Vagina (tissue), 2 donors: ENCODE data around the gene KAZN. TPM values are rescaled to one million over a fixed set of nuclear protein-coding genes. Genes with fewer than 3 reads are reported as not detected.
A peak's percentile ranks its signal among the peaks of the same experiment; 100 is the strongest.

ENCODE experiments used
- DNase-seq, 2 donors: peaks; one replicate each; pipeline ENCODE4 v3.0.0-alpha.2; 2017; ENCODE audit errors: extremely low spot score in 2 of 2
- H3K27ac ChIP-seq: fragments of 200-600 bp; sonication (generic); one replicate; pipeline ENCODE4 v1.5.1; 2019
- H3K27me3 ChIP-seq: fragments of 200-600 bp; sonication (generic); one replicate; pipeline ENCODE4 v1.5.1; 2019
- H3K36me3 ChIP-seq, 2 donors: fragments of 200-600 bp; sonication (generic); one replicate each; pipeline ENCODE4 v1.5.1; 2017 to 2019
- H3K4me1 ChIP-seq: fragments of 200-600 bp; sonication (generic); one replicate; pipeline ENCODE4 v1.5.1; 2019
- H3K4me3 ChIP-seq, 2 donors: fragments of 200-600 bp; sonication (generic); 1 replicate in 1 of 2; 2 replicates in 1 of 2; pipeline ENCODE4 v1.5.1; 2016 to 2019
- H3K9me3 ChIP-seq: fragments of 200-600 bp; sonication (generic); one replicate; pipeline ENCODE4 v1.5.1; 2019
- POLR2A ChIP-seq, 2 donors: fragments of 450-650 bp; IDR thresholded peaks; one replicate each; pipeline ENCODE4 v1.6.1; 2017; ENCODE audit warnings: antibody characterized with exemption in 2 of 2, mild to moderate bottlenecking in 2 of 2, moderate library complexity in 2 of 2
- POLR2AphosphoS5 ChIP-seq, 2 donors: sonication (generic); formaldehyde crosslinking; IDR thresholded peaks; one replicate each; pipeline ENCODE4 v1.9.0; 2017; ENCODE audit warnings: antibody characterized with exemption in 2 of 2, mild to moderate bottlenecking in 2 of 2, low read depth in 1 of 2; ENCODE audit not compliant: insufficient read depth in 1 of 2
- intact Hi-C: fragments of 100-400 bp; cut with DNase I; formaldehyde crosslinking; loops from one replicate; pipeline ENCODE4 v1.15.1; 2023
- total RNA-seq: library from RNA; depleted of rRNA; stranded (reverse); fragments of >200 nt; gene quantifications from one replicate; pipeline ENCODE4 v1.2.3, GENCODE V29; 2016
- TF ChIP-seq, protein P1 (sequence below), 3 experiments: fragments of 450-650 bp in 2 of 3; fragments of 200-600 bp in 1 of 3; sonication (generic) in 1 of 3; IDR thresholded peaks; one replicate each; pipeline ENCODE4 v1.5.1; 2017 to 2019; ENCODE audit warnings: antibody characterized with exemption in 3 of 3, mild to moderate bottlenecking in 2 of 3, moderate library complexity in 2 of 3

The KAZN gene
- total RNA-seq, 1 donor from 2014 or later = 29.5 TPM

DNA sequence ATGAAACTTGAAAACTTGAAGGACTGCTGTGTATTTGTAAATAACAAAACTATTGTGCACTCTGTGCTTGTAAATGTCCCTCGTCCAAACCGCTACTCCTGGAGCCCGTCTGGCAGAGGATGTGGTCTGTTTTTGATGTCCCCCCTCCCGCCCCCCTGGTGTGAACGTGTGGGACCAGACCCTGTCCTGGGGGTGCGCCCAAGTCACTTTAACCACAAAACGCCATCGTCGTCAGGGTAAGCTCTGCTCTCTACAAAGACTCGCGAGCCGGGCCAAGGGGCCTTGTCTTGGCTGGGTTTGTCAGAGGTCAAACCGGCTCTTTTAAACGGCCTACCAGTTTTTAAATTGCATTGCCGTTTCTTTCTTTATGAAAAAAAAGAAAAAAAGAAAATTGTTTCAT lies 467.7 kb downstream of the KAZN start:
- no peak for DNase-seq
- Histone ChIP-seq H3K27me3 (no peaks in the 10 kb centered on the region), H3K4me3 (no peak overlapping the region), H3K9me3 (peaks cover 8% of the 10 kb centered on the region), H3K4me1 (no peaks in the 10 kb centered on the region), H3K36me3 (peaks cover 0 to 30% of the 10 kb centered on the region in 2 donors), H3K27ac (no peak overlapping the region)
- intact Hi-C loops = no loop called here
- TF ChIP-seq POLR2AphosphoS5 (IDR thresholded peaks at IDR 0.05; ENCODE audit: insufficient read depth in 1 of 2, low read depth in 1 of 2) (no peak), POLR2A (IDR thresholded peaks at IDR 0.05) (no peak)
- TF ChIP-seq, protein P1, sequence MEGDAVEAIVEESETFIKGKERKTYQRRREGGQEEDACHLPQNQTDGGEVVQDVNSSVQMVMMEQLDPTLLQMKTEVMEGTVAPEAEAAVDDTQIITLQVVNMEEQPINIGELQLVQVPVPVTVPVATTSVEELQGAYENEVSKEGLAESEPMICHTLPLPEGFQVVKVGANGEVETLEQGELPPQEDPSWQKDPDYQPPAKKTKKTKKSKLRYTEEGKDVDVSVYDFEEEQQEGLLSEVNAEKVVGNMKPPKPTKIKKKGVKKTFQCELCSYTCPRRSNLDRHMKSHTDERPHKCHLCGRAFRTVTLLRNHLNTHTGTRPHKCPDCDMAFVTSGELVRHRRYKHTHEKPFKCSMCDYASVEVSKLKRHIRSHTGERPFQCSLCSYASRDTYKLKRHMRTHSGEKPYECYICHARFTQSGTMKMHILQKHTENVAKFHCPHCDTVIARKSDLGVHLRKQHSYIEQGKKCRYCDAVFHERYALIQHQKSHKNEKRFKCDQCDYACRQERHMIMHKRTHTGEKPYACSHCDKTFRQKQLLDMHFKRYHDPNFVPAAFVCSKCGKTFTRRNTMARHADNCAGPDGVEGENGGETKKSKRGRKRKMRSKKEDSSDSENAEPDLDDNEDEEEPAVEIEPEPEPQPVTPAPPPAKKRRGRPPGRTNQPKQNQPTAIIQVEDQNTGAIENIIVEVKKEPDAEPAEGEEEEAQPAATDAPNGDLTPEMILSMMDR (IDR thresholded peaks at IDR 0.05) = no peak

DNA sequence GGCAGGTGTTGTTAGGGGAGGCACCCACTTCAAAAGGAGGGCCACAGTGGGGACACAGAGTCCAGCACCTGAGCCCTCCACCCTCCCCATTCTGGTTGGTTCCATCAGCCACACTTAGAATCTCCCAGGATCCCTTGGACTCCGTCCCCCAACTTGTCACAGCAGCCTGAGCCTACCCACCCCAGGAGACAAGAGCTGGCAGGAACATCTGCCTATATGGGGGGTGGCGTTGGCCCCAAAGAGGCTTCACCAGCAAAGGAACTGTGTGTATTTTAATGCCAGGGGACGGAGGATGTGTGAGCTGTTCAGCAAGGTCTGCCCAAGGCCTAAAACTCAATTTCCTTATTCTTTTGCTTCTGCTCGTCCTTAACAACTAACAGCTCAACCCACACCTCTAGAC lies 468.7 kb downstream of the KAZN start:
- no peak overlapping the region for H3K4me3 ChIP-seq
- H3K4me1 ChIP-seq = no peaks in the 10 kb centered on the region
- intact Hi-C loops = no loop called here
- H3K36me3 ChIP-seq = peaks cover 0 to 21% of the 10 kb centered on the region in 2 donors
- peak overlapping the region; percentile 47 for H3K27ac ChIP-seq
- H3K27me3 ChIP-seq = no peaks in the 10 kb centered on the region
- H3K9me3 ChIP-seq = peaks cover 6% of the 10 kb centered on the region
- TF ChIP-seq, protein P1 (IDR thresholded peaks at IDR 0.05) = no peak
- TF ChIP-seq POLR2AphosphoS5 (IDR thresholded peaks at IDR 0.05; ENCODE audit: insufficient read depth in 1 of 2, low read depth in 1 of 2) (no peak), POLR2A (IDR thresholded peaks at IDR 0.05) (no peak)
- no peak for DNase-seq

DNA sequence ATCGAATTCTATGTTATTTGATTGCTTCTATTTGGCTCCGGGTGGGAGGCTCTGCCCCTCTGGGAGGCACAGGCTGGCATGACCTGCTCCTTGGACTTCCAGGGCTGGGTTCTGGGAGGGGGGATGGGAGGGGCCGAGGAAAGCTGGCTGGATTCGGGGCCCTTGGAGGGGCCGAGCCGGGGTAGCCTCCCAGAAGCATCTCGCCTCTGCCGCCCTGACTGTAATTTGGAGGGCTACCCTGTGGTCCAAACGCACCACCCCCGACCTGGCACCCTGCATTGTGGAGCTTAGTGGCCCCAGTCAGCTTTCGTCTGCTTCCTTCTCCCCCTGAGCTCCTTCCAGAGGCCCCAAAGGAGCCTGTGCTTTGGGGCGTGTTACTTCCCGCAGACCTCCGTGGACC lies 469.7 kb downstream of the KAZN start:
- Histone ChIP-seq H3K36me3 (peaks cover 0 to 13% of the 10 kb centered on the region in 2 donors), H3K27ac (peak overlapping the region; percentile 22), H3K9me3 (no peaks in the 10 kb centered on the region), H3K4me3 (no peak overlapping the region), H3K27me3 (no peaks in the 10 kb centered on the region), H3K4me1 (no peaks in the 10 kb centered on the region)
- TF ChIP-seq POLR2AphosphoS5 (IDR thresholded peaks at IDR 0.05; ENCODE audit: insufficient read depth in 1 of 2, low read depth in 1 of 2) (no peak), POLR2A (IDR thresholded peaks at IDR 0.05) (no peak)
- TF ChIP-seq, protein P1 (IDR thresholded peaks at IDR 0.05) = no peak
- no peak for DNase-seq
- intact Hi-C loops = no loop called here

DNA sequence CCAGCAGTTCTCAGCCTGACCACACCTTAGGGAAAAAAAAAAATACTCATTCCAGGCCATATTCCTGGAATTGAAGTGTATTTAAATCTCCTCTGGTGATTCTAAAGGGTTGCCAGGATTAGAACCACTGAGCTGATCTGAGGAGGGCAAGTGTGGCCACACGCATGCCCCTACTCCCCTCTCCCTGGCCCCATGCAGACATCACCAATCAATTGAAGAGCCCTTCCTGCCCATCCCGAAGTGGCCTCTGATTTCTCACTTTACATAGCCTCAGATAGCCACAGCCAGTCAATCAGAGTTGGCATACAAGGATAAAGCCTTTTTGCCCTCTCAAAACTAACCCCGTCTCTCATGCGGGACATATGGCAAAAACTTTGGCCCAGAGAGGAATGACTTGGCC lies 470.5 kb downstream of the KAZN start:
- intact Hi-C loops = no loop called here
- Histone ChIP-seq H3K4me3 (no peak overlapping the region), H3K9me3 (no peaks in the 10 kb centered on the region), H3K27me3 (no peaks in the 10 kb centered on the region), H3K4me1 (no peaks in the 10 kb centered on the region), H3K36me3 (peaks cover 0 to 13% of the 10 kb centered on the region in 2 donors), H3K27ac (peak overlapping the region; percentile 22)
- no peak for DNase-seq
- TF ChIP-seq POLR2A (IDR thresholded peaks at IDR 0.05) (no peak), POLR2AphosphoS5 (IDR thresholded peaks at IDR 0.05; ENCODE audit: insufficient read depth in 1 of 2, low read depth in 1 of 2) (no peak)
- TF ChIP-seq, protein P1 (IDR thresholded peaks at IDR 0.05) = no peak

DNA sequence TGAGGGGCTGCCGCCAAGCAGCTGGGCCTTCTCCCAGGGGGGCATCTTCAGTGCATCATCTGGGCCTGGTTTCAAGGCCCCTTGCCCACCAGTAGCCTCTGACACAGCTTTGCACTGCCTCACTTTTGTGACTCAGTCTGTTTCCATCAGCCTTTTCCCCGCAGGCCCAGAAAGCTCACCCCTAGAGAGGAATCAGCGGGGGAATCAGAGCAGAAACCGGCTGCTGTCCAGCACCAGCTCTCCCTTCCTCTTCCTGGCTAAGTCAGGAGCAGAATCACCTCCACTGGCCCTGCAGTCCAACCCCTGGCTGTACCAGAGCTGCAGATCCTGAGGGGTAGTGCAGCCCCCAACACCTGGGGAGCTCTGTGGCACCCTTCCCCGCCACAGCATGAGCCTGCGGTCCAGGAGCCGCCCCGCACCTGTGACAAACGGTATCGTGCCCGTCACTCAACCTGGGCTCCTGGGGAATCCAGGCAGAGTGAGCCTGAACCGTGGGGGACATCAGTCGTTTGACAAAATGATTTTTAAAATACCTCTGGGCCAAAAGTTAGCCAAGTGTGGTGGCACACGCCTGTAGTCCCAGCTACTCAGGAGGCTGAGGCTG lies 471.8 kb downstream of the KAZN start:
- Histone ChIP-seq H3K27ac (no peak overlapping the region), H3K4me1 (no peaks in the 10 kb centered on the region), H3K9me3 (no peaks in the 10 kb centered on the region), H3K27me3 (no peaks in the 10 kb centered on the region), H3K36me3 (peaks cover 0 to 6% of the 10 kb centered on the region in 2 donors), H3K4me3 (no peak overlapping the region)
- TF ChIP-seq POLR2A (IDR thresholded peaks at IDR 0.05) = no peak
- TF ChIP-seq POLR2AphosphoS5 (IDR thresholded peaks at IDR 0.05; ENCODE audit: insufficient read depth in 1 of 2, low read depth in 1 of 2) = no peak
- intact Hi-C loops = no loop called here
- DNase-seq = no peak
